ENCODE data around the gene CHAT.
"Not testable (repeated sequence)": the region's sequence is repeated elsewhere in the genome, so short reads cannot be mapped to it uniquely, and the experiment has no call there.

Gene CHAT

DNA sequence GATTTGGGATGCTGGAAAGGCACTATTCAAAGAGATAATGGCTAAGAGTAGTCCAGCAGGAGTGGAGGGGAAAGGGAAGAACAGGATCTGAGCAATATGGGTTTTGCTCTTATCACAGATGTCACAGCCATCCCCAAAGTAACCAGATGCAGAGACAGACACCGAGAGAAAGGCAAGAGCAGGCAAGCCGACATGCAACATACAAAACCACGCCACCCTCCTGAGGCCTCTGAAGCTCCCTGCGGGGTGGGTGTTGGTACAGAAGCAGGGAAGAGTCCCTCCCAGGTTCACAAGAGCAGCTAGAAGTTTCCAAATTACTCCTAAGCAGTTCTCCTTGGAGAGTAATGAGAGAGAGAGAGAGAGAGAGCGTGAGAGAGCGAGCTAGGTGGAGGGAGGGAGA is 54.8 kb downstream of the CHAT start:
- no peak for DNase-seq (ENCODE audit: low spot score)
- in situ Hi-C loops (cut with MboI; ENCODE audit: low pct_unique_long_range_greater_than_20kb, low sequenced_read_pairs, unreplicated experiment), result no loop called here
- TF ChIP-seq, protein P1, sequence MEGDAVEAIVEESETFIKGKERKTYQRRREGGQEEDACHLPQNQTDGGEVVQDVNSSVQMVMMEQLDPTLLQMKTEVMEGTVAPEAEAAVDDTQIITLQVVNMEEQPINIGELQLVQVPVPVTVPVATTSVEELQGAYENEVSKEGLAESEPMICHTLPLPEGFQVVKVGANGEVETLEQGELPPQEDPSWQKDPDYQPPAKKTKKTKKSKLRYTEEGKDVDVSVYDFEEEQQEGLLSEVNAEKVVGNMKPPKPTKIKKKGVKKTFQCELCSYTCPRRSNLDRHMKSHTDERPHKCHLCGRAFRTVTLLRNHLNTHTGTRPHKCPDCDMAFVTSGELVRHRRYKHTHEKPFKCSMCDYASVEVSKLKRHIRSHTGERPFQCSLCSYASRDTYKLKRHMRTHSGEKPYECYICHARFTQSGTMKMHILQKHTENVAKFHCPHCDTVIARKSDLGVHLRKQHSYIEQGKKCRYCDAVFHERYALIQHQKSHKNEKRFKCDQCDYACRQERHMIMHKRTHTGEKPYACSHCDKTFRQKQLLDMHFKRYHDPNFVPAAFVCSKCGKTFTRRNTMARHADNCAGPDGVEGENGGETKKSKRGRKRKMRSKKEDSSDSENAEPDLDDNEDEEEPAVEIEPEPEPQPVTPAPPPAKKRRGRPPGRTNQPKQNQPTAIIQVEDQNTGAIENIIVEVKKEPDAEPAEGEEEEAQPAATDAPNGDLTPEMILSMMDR (IDR thresholded peaks at IDR 0.05; ENCODE audit: extremely low read depth, insufficient read depth, missing control alignments), result no peak

DNA sequence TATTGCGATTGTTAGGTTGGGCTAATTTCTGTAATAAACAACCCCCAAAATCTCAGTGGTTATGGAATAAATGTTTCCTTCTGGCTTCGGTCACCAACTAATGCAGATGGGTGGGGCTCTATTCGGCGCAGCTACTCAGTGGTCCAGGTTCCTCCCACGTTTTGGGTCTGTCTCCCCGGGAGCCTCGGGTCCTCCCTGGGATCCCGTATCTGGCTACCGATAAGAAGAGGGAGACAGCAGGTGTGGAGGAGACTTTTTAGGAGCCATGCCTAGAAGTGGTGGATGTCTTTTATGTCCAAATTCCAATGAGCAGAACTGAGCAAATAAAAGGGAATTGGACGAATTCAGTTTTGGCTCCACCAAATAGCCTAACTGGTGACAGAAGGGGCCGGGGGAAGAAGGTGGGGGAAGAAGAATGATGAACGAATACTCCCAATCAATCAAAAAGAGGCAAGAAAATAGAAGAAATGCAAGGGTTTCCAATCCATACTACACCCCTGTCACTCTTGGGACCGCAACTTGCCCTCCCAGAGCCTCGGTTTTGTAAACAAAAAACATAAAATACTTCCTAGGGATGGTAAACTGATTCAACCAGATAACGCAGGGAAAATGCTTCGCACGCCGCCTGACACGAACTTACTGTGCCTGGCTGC is 65.1 kb downstream of the CHAT start:
- in situ Hi-C loops (cut with MboI; ENCODE audit: low pct_unique_long_range_greater_than_20kb, low sequenced_read_pairs, unreplicated experiment), result no loop called here
- no peak for DNase-seq (ENCODE audit: low spot score)
- TF ChIP-seq, protein P1 (IDR thresholded peaks at IDR 0.05; ENCODE audit: extremely low read depth, insufficient read depth, missing control alignments), result no peak

DNA sequence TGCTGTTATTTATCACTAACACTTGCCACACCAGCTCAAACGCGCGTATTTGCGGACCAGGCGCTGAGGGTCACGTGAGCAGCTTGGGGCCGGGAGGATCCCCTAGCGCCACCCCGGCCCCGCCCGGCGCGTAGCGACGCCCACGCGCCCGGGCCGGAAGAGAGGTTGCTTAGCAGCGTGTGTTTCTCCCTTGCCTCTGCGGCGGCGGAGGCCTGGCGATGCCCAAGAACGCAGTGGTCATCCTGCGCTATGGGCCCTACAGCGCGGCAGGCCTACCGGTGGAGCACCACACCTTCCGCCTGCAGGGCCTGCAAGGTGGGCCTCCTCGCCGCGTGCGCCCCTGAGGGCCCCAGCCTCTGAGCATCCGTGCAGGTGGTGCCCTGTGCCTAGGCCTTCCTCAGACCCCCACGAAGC is 65.7 kb downstream of the CHAT start, which contains the start of gene C10orf53:
Gene C10orf53 (plus strand): TSS at position 172 of the 414 bp plus-strand sequence. CDS start 47 bp downstream, at position 219.
- TF ChIP-seq, protein P1 (IDR thresholded peaks at IDR 0.05; ENCODE audit: extremely low read depth, insufficient read depth, missing control alignments), result no peak
- in situ Hi-C loops (cut with MboI; ENCODE audit: low pct_unique_long_range_greater_than_20kb, low sequenced_read_pairs, unreplicated experiment), result no loop called here
- no peak for DNase-seq (ENCODE audit: low spot score)

DNA sequence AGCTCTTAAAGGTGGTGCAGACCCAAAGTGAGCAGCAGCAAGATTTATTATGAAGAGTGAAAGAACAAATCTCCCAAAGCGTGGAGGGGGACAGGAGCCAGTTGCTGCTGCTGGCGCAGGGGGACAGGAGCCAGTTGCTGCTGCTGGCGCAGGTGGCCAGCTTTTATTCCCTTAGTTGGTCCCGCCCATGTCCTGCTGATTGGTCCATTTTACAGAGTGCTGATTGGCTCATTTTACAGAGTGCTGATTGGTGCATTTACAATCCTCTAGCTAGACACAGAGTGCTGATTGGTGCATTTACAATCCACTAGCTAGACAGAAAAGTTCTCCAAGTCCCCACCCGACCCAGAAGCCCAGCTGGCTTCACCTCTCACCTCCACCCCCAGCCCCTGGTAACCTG is 68.6 kb downstream of the CHAT start:
- in situ Hi-C loops (cut with MboI; ENCODE audit: low pct_unique_long_range_greater_than_20kb, low sequenced_read_pairs, unreplicated experiment); DNase-seq (ENCODE audit: low spot score): not testable (repeated sequence)

DNA sequence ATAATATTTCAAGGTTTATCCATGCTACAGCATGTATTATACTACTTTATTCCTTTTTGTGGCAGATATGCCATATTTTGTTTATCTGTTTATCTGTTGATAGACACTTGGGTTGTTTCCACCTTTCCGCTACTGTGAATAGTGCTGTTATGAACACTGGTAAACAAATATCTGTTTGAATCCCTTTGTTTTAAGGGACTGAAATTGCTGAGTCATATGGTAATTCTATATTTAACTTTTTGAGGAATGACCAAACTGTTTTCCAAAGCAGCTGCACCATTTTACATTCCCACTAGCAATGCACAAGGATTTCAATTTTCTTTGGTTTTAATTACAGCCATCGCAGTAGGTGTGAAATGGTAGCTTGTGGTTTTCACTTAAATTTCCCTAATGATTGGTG is 69.0 kb downstream of the CHAT start:
- no peak for DNase-seq (ENCODE audit: low spot score)
- TF ChIP-seq, protein P1 (IDR thresholded peaks at IDR 0.05; ENCODE audit: extremely low read depth, insufficient read depth, missing control alignments), result no peak
- in situ Hi-C loops (cut with MboI; ENCODE audit: low pct_unique_long_range_greater_than_20kb, low sequenced_read_pairs, unreplicated experiment), result no loop called here

GRCh38 chr10:49686651-49687050 is 72.8 kb downstream of the CHAT start:
- DNase-seq (ENCODE audit: low spot score), result no peak
- TF ChIP-seq, protein P1 (IDR thresholded peaks at IDR 0.05; ENCODE audit: extremely low read depth, insufficient read depth, missing control alignments), result no peak
- in situ Hi-C loops (cut with MboI; ENCODE audit: low pct_unique_long_range_greater_than_20kb, low sequenced_read_pairs, unreplicated experiment), result no loop called here

DNA sequence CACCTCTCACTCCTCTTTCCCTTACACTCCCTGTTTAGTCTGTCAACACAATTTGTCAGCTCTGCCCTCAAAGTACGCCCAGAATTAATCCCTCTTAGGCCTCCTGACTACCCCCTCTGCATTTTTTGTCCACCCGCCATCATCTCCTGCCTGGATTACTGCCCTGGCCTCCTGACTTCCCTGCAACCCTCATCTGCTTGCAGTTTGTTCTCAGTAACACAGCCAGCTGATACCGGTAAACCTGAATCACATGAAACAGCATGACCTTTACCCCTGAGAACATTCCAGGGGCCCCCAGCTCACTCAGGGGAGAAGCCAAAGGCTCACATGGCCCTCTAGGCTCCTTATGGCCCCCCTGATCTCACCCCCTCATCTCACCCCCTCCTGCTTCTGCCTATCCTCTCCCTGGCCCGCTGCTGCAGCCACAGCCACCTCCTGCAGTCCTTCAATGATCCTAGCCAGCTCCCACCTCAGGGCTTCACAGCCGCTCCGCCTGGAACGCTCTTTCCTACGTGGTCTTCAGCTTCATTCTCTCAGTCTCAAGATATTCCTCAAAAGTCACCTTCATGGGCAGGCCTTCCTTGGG is 74.5 kb downstream of the CHAT start:
- DNase-seq (ENCODE audit: low spot score), result no peak
- TF ChIP-seq, protein P1 (IDR thresholded peaks at IDR 0.05; ENCODE audit: extremely low read depth, insufficient read depth, missing control alignments), result no peak
- in situ Hi-C loops (cut with MboI; ENCODE audit: low pct_unique_long_range_greater_than_20kb, low sequenced_read_pairs, unreplicated experiment), result no loop called here
